Activated T-cell treated with anti-CD3 and anti-CD28 coated beads for 48 hours (primary cell): ENCODE measurements around the gene RAI1.

Experiments
- DNase-seq: peaks from one replicate; pipeline ENCODE4 v3.0.0-alpha.2; 2020; ENCODE audit warnings: low read depth

The RAI1 gene

GRCh38 chr17:17732892-17733670 is 51.8 kb downstream of the RAI1 start:
- no peak for DNase-seq

GRCh38 chr17:17736205-17737183 is 55.2 kb downstream of the RAI1 start:
- no peak for DNase-seq

GRCh38 chr17:17737961-17738894 is 57.0 kb downstream of the RAI1 start:
- no peak for DNase-seq

GRCh38 chr17:17738901-17739300 is 57.6 kb downstream of the RAI1 start:
- no peak for DNase-seq

GRCh38 chr17:17739388-17740066 is 58.3 kb downstream of the RAI1 start:
- DNase-seq: no peak

GRCh38 chr17:17740615-17741348 is 59.5 kb downstream of the RAI1 start:
- no peak for DNase-seq

- no peak for DNase-seq
Observed at GRCh38 chr17:17741349-17742023, 60.2 kb downstream of the RAI1 start.

- DNase-seq: no peak
Observed at GRCh38 chr17:17742133-17742621, 60.9 kb downstream of the RAI1 start.

GRCh38 chr17:17742688-17743390 is 61.6 kb downstream of the RAI1 start:
- DNase-seq: no peak

- no peak for DNase-seq
Observed at GRCh38 chr17:17743391-17744112, 62.3 kb downstream of the RAI1 start.

- DNase-seq: no peak
Observed at GRCh38 chr17:17744116-17744515, 62.9 kb downstream of the RAI1 start.

- DNase-seq: no peak
Observed at GRCh38 chr17:17745476-17746455, 64.5 kb downstream of the RAI1 start.

- DNase-seq: no peak
Observed at GRCh38 chr17:17748179-17748578, 66.9 kb downstream of the RAI1 start.

- DNase-seq: no peak
Observed at GRCh38 chr17:17748604-17749003, 67.3 kb downstream of the RAI1 start.

- no peak for DNase-seq
Observed at GRCh38 chr17:17749025-17749772, 67.9 kb downstream of the RAI1 start.

GRCh38 chr17:17749921-17750320 is 68.7 kb downstream of the RAI1 start:
- DNase-seq: no peak

- DNase-seq: no peak
Observed at GRCh38 chr17:17750881-17751280, 69.6 kb downstream of the RAI1 start.
